Right renal cortex interstitium (tissue), 3 donors: ENCODE data around the gene TAC4. TPM values are rescaled to one million over a fixed set of nuclear protein-coding genes. Genes with fewer than 3 reads are reported as not detected.

ENCODE experiments used
- DNase-seq, 3 donors: peaks; one replicate each; pipeline ENCODE4 v3.0.0-alpha.2; 2013; ENCODE audit warnings: low read depth in 3 of 3, low spot score in 2 of 3
- polyA plus RNA-seq, 3 donors: library from polyadenylated mRNA; unstranded; fragments of 120-200 nt; gene quantifications; one replicate each; pipeline ENCODE4 v1.2.1, GENCODE V29; 2013; ENCODE audit not compliant: insufficient read length in 3 of 3

TAC4 gene
- polyA plus RNA-seq, 3 donors = 0.22 to 0.40 TPM; not detected in 1

DNA sequence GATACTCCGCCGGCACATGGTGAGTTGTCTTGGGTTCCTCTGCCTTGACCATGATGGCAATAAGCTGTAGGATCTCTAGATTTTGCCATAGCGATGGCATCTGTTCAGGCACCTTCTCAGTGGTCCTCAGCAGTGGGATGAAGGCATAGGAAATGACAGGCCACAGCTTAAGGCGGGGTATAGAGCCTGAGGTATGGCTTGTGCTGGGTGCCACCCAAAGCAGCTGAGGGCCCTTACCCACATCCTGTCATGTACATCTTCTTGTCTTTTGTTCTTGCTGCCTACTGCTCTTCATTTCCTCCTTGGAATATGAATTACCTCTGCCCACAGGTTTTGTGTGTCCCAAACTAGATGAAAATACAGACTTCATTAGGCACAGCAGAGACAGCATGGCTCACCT lies 29.9 kb downstream of the TAC4 start:
- DNase-seq = no peak

- no peak for DNase-seq
Measured at GRCh38 chr17:49815761-49816281, 32.0 kb downstream of the TAC4 start.

DNA sequence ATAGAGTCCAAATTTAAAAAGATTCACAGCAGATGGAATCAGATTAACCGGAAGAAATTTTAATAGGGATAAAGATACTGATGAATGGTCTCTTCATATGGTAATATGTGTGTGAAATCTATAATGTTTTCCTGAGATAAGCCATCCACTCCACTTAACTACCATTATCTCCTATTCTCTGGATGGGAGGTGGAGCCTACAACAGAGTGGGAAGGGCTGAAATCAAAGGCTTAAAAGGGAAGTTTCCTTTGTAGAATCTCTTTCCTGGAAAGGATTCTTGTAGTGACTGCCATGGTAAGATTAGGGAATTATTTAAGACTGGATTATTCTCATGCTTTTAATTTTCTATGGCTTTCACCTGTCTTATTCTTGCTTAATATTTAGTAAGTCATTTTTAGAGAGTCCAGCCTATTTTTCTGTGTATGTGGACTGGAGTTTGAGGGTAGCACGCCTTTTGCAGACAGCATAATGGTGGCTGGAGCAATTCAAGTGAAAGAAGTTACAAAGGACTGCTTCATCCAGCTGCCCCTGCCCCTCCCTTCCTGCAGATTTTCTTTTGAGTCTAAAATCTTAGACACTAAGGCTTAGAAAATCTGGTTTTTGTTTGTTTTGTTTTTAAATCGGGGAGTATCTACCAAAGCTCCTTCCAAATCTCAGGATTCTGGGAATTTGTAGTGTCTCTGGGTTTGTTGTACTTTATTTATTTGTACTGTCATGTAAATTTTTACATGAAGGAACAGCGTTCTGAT lies 32.9 kb downstream of the TAC4 start:
- no peak for DNase-seq

GRCh38 chr17:49809056-49809455 lies 38.8 kb downstream of the TAC4 start:
- no peak for DNase-seq

DNA sequence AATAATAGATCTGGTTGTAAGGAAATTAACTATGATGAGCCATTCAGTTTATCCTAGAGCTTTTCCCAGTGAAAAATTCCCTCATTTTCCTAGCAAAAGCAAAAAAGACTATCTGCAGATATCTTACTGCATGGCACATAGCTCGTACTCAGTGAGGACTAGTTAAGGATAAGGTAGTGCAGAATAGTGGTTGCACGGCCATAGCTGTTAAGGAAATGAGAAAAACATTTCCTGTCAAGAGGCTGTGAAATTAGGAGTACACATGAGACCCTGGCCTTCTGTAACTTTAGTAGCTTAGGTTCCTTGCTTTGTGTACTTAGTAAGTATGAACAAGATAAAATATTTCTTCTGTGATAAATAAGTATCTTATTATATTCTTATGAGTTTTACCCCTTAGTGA lies 49.1 kb downstream of the TAC4 start:
- no peak for DNase-seq

DNA sequence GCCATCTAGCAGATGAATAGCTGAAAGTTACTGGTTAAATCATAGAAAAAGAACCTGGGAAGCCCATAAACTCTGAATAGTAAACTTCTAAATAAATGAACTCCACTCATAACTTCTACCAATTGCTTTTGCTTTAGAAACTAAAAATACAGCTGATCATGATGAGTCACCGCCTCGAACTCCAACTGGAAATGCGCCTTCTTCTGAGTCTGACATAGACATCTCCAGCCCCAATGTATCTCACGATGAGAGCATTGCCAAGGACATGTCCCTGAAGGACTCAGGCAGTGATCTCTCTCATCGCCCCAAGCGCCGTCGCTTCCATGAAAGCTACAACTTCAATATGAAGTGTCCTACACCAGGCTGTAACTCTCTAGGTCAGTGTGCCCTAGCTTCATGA lies 49.7 kb downstream of the TAC4 start:
- DNase-seq = no peak

DNA sequence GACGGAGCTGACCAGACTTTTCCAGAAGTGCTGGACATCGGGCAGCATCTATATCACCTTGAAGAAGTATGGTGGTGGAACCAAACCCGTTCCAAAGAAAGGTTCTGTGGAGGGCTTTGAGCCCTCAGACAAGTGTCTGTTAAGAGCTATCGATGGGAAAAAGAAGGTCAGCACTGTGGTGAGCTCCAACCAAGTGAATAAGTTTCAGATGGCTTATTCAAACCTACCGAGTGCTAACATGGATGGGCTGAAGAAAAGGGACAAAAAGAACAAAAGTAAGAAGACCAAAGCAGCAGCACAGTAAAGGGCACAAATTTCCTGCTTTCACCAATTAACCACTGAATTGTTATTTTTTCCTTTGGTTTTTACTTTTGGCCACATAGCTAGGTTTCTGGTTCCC lies 52.5 kb downstream of the TAC4 start:
- DNase-seq = no peak

DNA sequence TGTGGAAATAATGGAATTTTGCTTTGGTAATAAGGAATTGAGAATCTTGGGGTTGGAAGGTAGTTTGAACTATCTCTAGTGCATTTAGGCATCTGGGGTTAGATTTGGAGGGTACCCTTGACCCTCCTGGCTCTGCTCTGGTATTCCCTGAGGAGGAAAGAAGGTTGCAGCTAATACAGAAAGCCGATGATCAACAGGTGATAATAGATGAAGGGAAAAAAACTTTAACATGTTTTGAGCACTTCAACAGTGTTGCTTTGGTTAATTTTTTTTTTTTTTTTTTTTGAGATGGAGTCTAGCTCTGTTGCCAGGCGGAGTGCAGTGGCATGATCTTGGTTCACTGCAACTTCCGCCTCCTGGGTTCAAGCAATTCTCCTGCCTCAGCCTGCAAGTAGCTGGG lies 54.6 kb downstream of the TAC4 start:
- DNase-seq = no peak

GRCh38 chr17:49789243-49789578 lies 58.7 kb downstream of the TAC4 start:
- DNase-seq = no peak

GRCh38 chr17:49788478-49789242 lies 59.2 kb downstream of the TAC4 start, which contains the start of gene KAT7:
Gene KAT7, plus strand, starts transcription at chr17:49788681. Its CDS starts 154 bp downstream, at chr17:49788835.
- peak; percentile 98 to 99 (median 99) for DNase-seq

Other genes with a start within 250 kb of the TAC4 start
- gene SPOP, start 170.0 kb downstream of the TAC4 start, polyA plus RNA-seq = 10 to 100 TPM; 62.8 to 70.9 (median 65.7) TPM
- 10 to 100 TPM; 85.4 to 95.6 (median 88.2) TPM for gene SLC35B1, start 140.1 kb downstream of the TAC4 start, polyA plus RNA-seq
- gene FAM117A, start 83.9 kb downstream of the TAC4 start, polyA plus RNA-seq = 10 to 100 TPM; 16.4 to 17.8 (median 17.3) TPM
- gene KAT7, start 59.4 kb downstream of the TAC4 start, polyA plus RNA-seq = 10 to 100 TPM; 49.9 to 53.4 (median 50.0) TPM
- under 1 TPM; 0.28 to 0.61 (median 0.39) TPM for gene DLX4, start 121.1 kb upstream of the TAC4 start, polyA plus RNA-seq
- gene DLX3, start 147.2 kb upstream of the TAC4 start, polyA plus RNA-seq = 1 to 10 TPM in 2 of 3 donors, under 1 TPM in 1; 0.64 to 2.0 (median 1.4) TPM
- gene ITGA3, start 208.0 kb upstream of the TAC4 start, polyA plus RNA-seq = 100 to 1,000 TPM in 1 of 3 donors, 10 to 100 TPM in 2; 89.8 to 104 (median 95.0) TPM
- 100 to 1,000 TPM; 118 to 135 (median 127) TPM for gene PDK2, start 247.3 kb upstream of the TAC4 start, polyA plus RNA-seq